Stimulated activated CD4-positive, alpha-beta T cell treated with anti-CD3 and anti-CD28 coated beads, Interleukin-15, amount 100 ng/mL, for 24 hours (primary cell): Measurements from ENCODE around the gene FGR.

Source experiments
- DNase-seq: peaks from one replicate; pipeline ENCODE4 v3.0.0-alpha.2; 2020

Gene FGR

DNA sequence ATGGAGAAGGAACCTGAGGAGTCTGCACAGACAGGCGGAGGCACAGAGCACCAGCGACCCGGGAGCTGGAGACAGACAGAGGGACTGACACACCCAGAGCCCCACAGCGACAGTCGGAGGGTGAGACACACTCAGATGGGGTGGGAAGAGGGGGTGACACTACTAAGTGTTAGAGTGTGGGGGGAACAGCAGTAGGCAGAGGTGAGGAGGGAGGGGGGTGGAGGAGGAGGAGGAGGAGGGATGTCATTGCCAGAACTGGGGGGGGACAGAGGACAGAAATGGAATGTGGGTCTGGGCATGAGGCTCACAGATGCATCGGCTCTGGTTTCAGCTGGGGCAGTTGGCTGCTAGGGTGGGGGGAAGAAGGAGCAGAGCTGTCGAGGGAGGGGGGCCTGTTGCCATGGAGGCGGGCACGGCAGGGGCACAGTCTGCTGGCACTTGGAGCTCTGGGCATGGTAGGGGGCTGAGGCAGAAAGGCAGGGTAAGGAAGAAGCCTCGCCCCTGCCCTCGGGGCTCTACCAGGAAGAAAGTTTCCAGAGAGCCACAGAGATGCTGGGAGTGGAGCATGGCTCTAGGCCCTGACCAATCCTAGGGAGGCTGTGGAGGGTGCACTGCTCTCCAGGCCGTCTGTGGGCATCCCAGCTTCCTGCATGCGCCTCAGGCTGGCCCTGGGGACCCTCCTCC lies 68.4 kb downstream of the FGR start:
- DNase-seq, result no peak

- no peak for DNase-seq
Observed at GRCh38 chr1:27564710-27565649, 70.0 kb downstream of the FGR start.

DNA sequence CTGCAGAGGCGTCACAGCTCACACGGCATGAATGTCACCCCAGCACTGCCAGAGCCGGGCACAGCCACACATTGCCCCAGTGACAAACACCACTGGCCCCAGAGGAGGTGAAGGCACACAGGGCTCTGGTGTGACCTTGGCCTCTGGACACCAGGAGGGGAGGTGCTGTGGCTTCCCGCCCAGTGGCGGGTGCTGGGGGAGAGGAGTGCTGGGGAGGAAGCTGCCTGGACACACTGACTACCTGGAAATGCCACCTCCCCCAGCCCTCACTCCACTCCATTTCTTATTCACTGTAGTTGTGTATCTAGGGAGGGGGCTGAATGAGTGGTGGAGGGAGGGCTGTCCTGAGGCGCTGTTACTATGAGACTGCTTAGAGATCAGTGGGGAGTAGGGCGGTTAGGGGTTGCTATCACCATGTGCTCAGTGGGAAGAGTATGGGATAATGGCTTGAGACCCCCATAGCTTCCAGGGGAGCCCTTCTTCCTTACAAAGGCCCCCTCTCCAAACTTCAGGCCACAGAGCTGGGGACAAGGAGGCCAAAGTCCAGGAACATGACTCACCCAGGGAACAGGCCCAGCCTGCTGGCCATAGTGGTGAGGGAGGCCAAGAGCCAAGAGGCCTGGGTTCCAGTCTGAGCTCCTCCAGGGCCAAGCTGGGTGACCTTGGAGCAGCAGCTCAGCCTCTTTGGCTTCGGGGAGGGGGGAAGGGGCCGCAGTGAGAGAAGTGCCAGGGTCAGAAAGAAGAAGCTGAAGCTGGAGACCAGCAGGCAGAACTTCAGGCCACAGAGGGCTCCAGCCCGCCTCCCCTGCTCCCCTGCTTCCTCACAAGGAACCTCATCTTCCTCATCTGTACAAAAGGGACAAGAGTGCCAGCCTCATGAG lies 71.2 kb downstream of the FGR start:
- DNase-seq, result no peak

GRCh38 chr1:27563341-27563590 lies 71.7 kb downstream of the FGR start:
- no peak for DNase-seq

DNA sequence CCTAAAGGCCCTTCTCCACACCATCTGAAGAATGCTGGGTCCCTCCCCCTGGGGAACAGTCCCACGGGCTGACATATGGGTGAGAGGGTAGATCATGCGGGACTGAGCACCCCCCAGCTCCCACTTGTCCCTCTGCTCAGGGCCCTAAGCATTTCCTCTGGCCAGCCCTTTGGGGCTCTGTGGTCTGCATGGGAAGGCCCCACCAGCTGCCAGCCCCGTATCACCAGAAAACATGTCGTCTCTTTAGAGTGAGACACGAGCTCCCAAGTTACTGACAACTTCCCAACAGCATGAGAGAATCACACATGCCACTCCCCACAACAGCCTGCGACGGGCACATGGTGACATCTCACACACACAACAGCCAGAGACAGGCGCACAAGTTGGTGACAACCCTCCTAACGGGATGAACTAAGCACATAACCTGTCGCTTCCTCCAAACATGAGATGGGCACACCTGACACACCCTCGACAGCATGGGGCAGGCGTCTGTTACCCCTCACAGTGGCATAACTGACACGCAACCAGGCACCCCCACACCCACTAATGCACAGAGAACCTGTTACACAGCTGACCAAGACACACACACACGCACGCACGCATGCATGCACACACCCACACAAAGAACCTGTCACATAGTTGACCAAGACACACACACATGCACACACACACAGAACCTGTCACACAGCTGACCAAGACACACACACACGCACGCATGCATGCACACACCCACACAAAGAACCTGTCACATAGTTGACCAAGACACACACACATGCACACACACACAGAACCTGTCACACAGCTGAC lies 72.2 kb downstream of the FGR start:
- DNase-seq, result no peak
